ENCODE data around the gene TLR9.

TLR9 gene

GRCh38 chr3:52249683-52250082, 24.2 kb upstream of the TLR9 start:
- H3K4me3 ChIP-seq (ENCODE audit: low read depth, low read length) = no peak overlapping the region
- H3K27me3 ChIP-seq (replicated peaks) = no peaks in the 10 kb centered on the region
- no peak overlapping the region for H3K27ac ChIP-seq
- in situ Hi-C loops (cut with HindIII; ENCODE audit: low pct_ligation_motif_present, low sequenced_read_pairs) = no loop called here
- TF ChIP-seq CTCF (IDR thresholded peaks at IDR 0.05; ENCODE audit: low read depth, low read length, missing control alignments) = no peak
- peaks cover 42% of the 10 kb centered on the region for H3K36me3 ChIP-seq (replicated peaks)
- DNase-seq = no peak

- Histone ChIP-seq H3K36me3 (replicated peaks) (peaks cover 39% of the 10 kb centered on the region), H3K27me3 (replicated peaks) (no peaks in the 10 kb centered on the region), H3K4me3 (ENCODE audit: low read depth, low read length) (no peak overlapping the region), H3K27ac (no peak overlapping the region)
- TF ChIP-seq CTCF (IDR thresholded peaks at IDR 0.05; ENCODE audit: low read depth, low read length, missing control alignments) = no peak
- in situ Hi-C loops (cut with HindIII; ENCODE audit: low pct_ligation_motif_present, low sequenced_read_pairs) = no loop called here
- no peak for DNase-seq
Observed at GRCh38 chr3:52248816-52249547, 23.5 kb upstream of the TLR9 start.

- no peak for TF ChIP-seq CTCF (IDR thresholded peaks at IDR 0.05; ENCODE audit: low read depth, low read length, missing control alignments)
- Histone ChIP-seq H3K36me3 (replicated peaks) (peaks cover 32% of the 10 kb centered on the region), H3K27me3 (replicated peaks) (no peaks in the 10 kb centered on the region), H3K4me3 (ENCODE audit: low read depth, low read length) (no peak overlapping the region), H3K27ac (no peak overlapping the region)
- in situ Hi-C loops (cut with HindIII; ENCODE audit: low pct_ligation_motif_present, low sequenced_read_pairs) = no loop called here
- DNase-seq = no peak
Observed at GRCh38 chr3:52248165-52248541, 22.7 kb upstream of the TLR9 start.

DNA sequence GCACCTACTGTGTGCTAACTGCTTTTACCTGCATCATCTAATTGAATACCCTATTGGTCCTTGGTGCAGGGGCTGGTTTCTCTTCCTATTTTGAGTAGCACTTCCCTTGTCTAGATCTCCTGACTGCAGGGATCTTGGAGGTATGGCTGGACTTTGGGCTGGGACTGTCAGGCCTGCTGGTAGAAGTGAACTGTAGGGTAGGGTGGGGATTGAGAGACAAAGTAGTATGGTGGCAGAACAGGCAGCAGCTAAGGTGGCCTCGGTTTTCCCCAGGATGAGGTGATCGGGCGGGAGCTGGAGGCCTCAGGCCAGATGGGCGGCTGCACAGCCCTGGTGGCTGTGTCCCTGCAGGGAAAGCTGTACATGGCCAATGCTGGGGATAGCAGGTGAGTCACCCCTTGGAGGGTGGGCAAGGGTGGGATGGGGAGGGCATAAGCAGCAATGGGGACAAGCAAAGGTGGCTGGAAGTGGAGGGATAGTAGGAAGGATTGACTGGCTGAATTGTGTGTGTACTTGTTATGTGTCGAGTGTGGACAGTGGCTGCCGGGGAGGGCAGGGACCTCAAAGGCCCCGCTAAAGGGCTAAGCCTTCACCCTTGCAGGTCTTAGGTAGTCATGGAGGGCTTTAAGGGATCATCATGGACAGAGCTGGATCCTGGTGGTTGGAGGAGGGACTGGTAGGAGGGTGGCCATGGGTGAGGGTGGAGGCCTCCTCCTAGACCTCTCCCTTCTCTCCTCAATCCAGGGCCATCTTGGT, 22.1 kb upstream of the TLR9 start:
- no peak for DNase-seq
- TF ChIP-seq CTCF (IDR thresholded peaks at IDR 0.05; ENCODE audit: low read depth, low read length, missing control alignments) = no peak
- Histone ChIP-seq H3K4me3 (ENCODE audit: low read depth, low read length) (no peak overlapping the region), H3K27ac (no peak overlapping the region), H3K36me3 (replicated peaks) (peaks cover 29% of the 10 kb centered on the region), H3K27me3 (replicated peaks) (no peaks in the 10 kb centered on the region)
- in situ Hi-C loops (cut with HindIII; ENCODE audit: low pct_ligation_motif_present, low sequenced_read_pairs) = no loop called here

DNA sequence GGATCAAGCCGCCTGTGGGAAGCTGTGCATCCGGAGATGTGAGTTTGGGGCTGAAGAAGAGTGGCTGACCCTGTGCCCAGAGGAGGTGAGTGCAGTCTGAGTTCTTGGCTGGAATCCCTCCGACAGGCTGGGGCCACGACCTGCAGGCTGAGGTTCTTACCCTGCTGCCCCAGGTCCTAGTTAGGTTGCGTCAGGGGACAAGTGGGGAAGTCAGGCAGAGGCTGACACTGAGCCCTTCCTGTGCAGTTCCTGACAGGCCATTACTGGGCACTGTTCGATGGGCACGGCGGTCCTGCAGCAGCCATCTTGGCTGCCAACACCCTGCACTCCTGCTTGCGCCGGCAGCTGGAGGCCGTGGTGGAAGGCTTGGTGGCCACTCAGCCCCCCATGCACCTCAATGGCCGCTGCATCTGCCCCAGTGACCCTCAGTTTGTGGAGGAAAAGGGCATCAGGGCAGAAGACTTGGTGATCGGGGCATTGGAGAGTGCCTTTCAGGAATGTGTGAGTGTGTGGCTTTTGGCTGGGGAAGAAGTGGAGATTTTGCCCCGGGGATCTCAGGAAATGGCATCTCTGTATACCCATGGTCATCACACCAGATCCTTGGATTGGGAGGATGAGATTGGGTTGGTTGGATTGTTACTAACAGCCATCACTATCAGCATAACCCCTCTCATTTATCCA, 21.4 kb upstream of the TLR9 start:
- in situ Hi-C loops (cut with HindIII; ENCODE audit: low pct_ligation_motif_present, low sequenced_read_pairs) = no loop called here
- Histone ChIP-seq H3K27ac (no peak overlapping the region), H3K4me3 (ENCODE audit: low read depth, low read length) (no peak overlapping the region), H3K27me3 (replicated peaks) (no peaks in the 10 kb centered on the region), H3K36me3 (replicated peaks) (peaks cover 21% of the 10 kb centered on the region)
- DNase-seq = no peak
- TF ChIP-seq CTCF (IDR thresholded peaks at IDR 0.05; ENCODE audit: low read depth, low read length, missing control alignments) = no peak

Measured in brain microvascular endothelial cell (primary cell).